ENCODE data around the gene SLC16A3. TPM values are rescaled to one million over a fixed set of nuclear protein-coding genes. Genes with fewer than 3 reads are reported as not detected.

The SLC16A3 gene
- total and polyA plus RNA-seq, 4 donors = 1.1 to 10.5 (median 8.8) TPM

DNA sequence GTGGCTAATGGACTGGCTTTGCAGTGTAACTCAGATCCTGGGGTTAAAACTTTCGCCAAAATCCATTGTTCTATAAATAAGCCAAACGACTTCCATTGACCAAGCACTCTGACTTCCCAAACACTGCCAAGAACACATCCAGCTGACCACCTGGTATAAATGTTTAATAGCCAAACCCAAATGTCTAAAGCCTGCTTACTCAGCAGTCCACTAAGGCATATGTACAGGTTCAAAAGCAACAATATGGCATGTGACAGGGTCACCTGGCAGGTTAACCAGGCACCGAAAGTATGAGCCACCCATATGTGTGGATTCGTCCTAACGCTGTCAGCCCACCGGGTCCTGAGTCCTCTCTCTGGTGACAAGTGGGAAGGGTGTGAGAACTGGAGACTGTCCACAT is 42.6 kb downstream of the SLC16A3 start:
- WGBS = 78% methylated on average over 6 of the region's 6 CpGs
- Histone ChIP-seq H3K27ac (ENCODE audit: low read depth in 1 of 2, low read length in 2 of 2) (peak overlapping the region in 1 of 2 donors; percentile 3), H3K27me3 (ENCODE audit: control insufficient read depth in 4 of 4, insufficient read depth in 4 of 4, low read length in 3 of 4) (no peaks in the 10 kb centered on the region), H3K9ac (ENCODE audit: low read depth in 1 of 2, low read length in 2 of 2) (no peak overlapping the region), H3K9me3 (ENCODE audit: control insufficient read depth in 4 of 4, low read length in 3 of 4) (no peaks in the 10 kb centered on the region), H3K4me3 (ENCODE audit: low read depth in 1 of 3, low read length in 3 of 3) (no peak overlapping the region), H3K4me1 (ENCODE audit: control insufficient read depth in 4 of 4, insufficient read depth in 4 of 4, low read length in 3 of 4) (peaks cover 22 to 66% (median 55%) of the 10 kb centered on the region in 4 donors), H3K36me3 (ENCODE audit: control insufficient read depth in 4 of 4, insufficient read depth in 3 of 4, low read depth in 1 of 4, low read length in 3 of 4) (peaks cover 0 to 9% (median under 1%) of the 10 kb centered on the region in 4 donors)
- TF ChIP-seq JUND (IDR thresholded peaks at IDR 0.05) = no peak
- no peak for TF ChIP-seq EGR1 (IDR thresholded peaks at IDR 0.05; ENCODE audit: low read depth in 2 of 2)
- no peak for TF ChIP-seq RXRA (IDR thresholded peaks at IDR 0.05)
- TF ChIP-seq TAF1 (conservative IDR thresholded peaks at IDR 0.05) = no peak
- TF ChIP-seq FOXA1 (IDR thresholded peaks at IDR 0.05) = no peak
- no peak for TF ChIP-seq YY1 (IDR thresholded peaks at IDR 0.05)
- TF ChIP-seq, protein P1, sequence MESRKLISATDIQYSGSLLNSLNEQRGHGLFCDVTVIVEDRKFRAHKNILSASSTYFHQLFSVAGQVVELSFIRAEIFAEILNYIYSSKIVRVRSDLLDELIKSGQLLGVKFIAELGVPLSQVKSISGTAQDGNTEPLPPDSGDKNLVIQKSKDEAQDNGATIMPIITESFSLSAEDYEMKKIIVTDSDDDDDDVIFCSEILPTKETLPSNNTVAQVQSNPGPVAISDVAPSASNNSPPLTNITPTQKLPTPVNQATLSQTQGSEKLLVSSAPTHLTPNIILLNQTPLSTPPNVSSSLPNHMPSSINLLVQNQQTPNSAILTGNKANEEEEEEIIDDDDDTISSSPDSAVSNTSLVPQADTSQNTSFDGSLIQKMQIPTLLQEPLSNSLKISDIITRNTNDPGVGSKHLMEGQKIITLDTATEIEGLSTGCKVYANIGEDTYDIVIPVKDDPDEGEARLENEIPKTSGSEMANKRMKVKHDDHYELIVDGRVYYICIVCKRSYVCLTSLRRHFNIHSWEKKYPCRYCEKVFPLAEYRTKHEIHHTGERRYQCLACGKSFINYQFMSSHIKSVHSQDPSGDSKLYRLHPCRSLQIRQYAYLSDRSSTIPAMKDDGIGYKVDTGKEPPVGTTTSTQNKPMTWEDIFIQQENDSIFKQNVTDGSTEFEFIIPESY (IDR thresholded peaks at IDR 0.05) = no peak
- no peak for TF ChIP-seq HNF4G (IDR thresholded peaks at IDR 0.05)
- DNase-seq (ENCODE audit: low spot score) = no peak

DNA sequence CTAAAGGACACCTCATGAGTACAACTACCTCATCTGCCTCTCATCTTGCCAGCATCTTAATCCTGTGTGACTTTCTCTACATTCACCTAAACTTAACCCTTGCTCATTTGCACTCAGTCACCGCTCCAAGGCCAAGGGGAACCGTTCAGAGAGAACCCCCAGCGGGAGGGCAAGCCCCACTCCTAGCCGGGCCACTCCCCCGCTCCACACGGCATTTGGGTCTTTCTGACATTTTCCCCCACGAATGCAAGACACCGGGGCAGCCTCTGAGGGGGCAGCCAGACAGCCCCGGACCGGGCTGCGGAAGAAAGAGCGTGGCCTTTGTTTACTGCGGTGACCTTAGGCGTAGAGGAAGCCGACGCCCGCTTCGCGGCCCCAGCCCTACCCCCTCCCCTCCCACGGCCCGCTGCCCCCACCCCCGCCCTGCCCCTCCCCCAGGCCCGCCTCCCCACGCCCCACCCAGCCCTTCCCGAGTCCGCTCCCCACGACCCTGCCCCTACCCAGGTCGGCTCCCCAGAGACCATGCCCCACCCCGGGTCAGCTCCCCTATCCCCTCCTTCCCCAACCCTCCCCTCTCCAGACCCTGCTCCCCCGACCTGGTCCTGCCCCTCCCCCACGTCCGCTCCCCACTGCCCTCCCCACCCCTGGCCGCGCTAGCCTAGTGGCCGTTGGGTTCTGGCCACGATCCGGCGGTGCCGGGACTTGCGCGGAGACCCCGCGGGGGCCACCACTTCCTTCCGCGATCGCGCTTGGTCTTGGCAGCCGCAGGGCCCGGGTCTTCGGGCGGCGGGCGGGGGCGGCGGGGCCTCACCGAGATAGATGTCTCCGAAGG is 43.9 kb downstream of the SLC16A3 start:
- TF ChIP-seq JUND (IDR thresholded peaks at IDR 0.05) (no peak), EGR1 (IDR thresholded peaks at IDR 0.05; ENCODE audit: low read depth in 2 of 2) (no peak), CTCF (IDR thresholded peaks at IDR 0.05; ENCODE audit: low read depth, low read length, missing input control) (no peak), YY1 (IDR thresholded peaks at IDR 0.05) (no peak), NR2F2 (IDR thresholded peaks at IDR 0.05) (no peak), HNF4G (IDR thresholded peaks at IDR 0.05) (no peak), HNF4A (conservative IDR thresholded peaks at IDR 0.05) (no peak), FOXA1 (IDR thresholded peaks at IDR 0.05) (no peak), SP1 (IDR thresholded peaks at IDR 0.05) (no peak), RAD21 (IDR thresholded peaks at IDR 0.05) (no peak), FOXA2 (IDR thresholded peaks at IDR 0.05) (no peak), TAF1 (conservative IDR thresholded peaks at IDR 0.05) (no peak), ATF3 (IDR thresholded peaks at IDR 0.05) (no peak), RXRA (IDR thresholded peaks at IDR 0.05) (no peak)
- TF ChIP-seq, protein P1 (IDR thresholded peaks at IDR 0.05) = no peak
- TF ChIP-seq, protein P2, sequence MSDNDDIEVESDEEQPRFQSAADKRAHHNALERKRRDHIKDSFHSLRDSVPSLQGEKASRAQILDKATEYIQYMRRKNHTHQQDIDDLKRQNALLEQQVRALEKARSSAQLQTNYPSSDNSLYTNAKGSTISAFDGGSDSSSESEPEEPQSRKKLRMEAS (IDR thresholded peaks at IDR 0.05) = no peak
- TF ChIP-seq, protein P3, sequence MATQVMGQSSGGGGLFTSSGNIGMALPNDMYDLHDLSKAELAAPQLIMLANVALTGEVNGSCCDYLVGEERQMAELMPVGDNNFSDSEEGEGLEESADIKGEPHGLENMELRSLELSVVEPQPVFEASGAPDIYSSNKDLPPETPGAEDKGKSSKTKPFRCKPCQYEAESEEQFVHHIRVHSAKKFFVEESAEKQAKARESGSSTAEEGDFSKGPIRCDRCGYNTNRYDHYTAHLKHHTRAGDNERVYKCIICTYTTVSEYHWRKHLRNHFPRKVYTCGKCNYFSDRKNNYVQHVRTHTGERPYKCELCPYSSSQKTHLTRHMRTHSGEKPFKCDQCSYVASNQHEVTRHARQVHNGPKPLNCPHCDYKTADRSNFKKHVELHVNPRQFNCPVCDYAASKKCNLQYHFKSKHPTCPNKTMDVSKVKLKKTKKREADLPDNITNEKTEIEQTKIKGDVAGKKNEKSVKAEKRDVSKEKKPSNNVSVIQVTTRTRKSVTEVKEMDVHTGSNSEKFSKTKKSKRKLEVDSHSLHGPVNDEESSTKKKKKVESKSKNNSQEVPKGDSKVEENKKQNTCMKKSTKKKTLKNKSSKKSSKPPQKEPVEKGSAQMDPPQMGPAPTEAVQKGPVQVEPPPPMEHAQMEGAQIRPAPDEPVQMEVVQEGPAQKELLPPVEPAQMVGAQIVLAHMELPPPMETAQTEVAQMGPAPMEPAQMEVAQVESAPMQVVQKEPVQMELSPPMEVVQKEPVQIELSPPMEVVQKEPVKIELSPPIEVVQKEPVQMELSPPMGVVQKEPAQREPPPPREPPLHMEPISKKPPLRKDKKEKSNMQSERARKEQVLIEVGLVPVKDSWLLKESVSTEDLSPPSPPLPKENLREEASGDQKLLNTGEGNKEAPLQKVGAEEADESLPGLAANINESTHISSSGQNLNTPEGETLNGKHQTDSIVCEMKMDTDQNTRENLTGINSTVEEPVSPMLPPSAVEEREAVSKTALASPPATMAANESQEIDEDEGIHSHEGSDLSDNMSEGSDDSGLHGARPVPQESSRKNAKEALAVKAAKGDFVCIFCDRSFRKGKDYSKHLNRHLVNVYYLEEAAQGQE (IDR thresholded peaks at IDR 0.05) = no peak
- peak overlapping the region; percentile 79 to 88 for H3K27ac ChIP-seq (ENCODE audit: low read depth in 1 of 2, low read length in 2 of 2)
- no peaks in the 10 kb centered on the region for H3K27me3 ChIP-seq (ENCODE audit: control insufficient read depth in 4 of 4, insufficient read depth in 4 of 4, low read length in 3 of 4)
- no peaks in the 10 kb centered on the region for H3K9me3 ChIP-seq (ENCODE audit: control insufficient read depth in 4 of 4, low read length in 3 of 4)
- 2% methylated on average over 57 of the region's 57 CpGs for WGBS
- peak overlapping the region; percentile 30 to 93 (median 68) for H3K4me3 ChIP-seq (ENCODE audit: low read depth in 1 of 3, low read length in 3 of 3)
- peak; percentile 60 for DNase-seq (ENCODE audit: low spot score)
- peak overlapping the region; percentile 34 to 74 for H3K9ac ChIP-seq (ENCODE audit: low read depth in 1 of 2, low read length in 2 of 2)
- H3K4me1 ChIP-seq (ENCODE audit: control insufficient read depth in 4 of 4, insufficient read depth in 4 of 4, low read length in 3 of 4) = peaks cover 18 to 57% (median 46%) of the 10 kb centered on the region in 4 donors
- peaks cover 0 to 9% (median under 1%) of the 10 kb centered on the region in 4 donors for H3K36me3 ChIP-seq (ENCODE audit: control insufficient read depth in 4 of 4, insufficient read depth in 3 of 4, low read depth in 1 of 4, low read length in 3 of 4)
